Epithelial cell of esophagus (primary cell): Measurements from ENCODE around the gene ADORA1.
A peak's percentile ranks its signal among the peaks of the same experiment; 100 is the strongest.

Source experiments
- DNase-seq: peaks from one replicate; pipeline ENCODE4 v3.0.0; 2010; ENCODE audit warnings: low read depth
- H3K4me3 ChIP-seq: 2 replicates; pipeline ENCODE4 v1.5.1; 2011; ENCODE audit warnings: mild to moderate bottlenecking, low read length, control low read depth
- TF ChIP-seq, protein P1 (sequence below): IDR thresholded peaks from 2 replicates; pipeline ENCODE4 v1.5.1; 2011; ENCODE audit warnings: low read depth, mild to moderate bottlenecking, low read length, control low read depth, inconsistent platforms; ENCODE audit not compliant: insufficient read depth; ENCODE audit errors: missing control alignments

The ADORA1 gene

GRCh38 chr1:203128431-203128715, 847 bp downstream of the ADORA1 start:
- H3K4me3 ChIP-seq, result peak overlapping the region; percentile 33
- TF ChIP-seq, protein P1, sequence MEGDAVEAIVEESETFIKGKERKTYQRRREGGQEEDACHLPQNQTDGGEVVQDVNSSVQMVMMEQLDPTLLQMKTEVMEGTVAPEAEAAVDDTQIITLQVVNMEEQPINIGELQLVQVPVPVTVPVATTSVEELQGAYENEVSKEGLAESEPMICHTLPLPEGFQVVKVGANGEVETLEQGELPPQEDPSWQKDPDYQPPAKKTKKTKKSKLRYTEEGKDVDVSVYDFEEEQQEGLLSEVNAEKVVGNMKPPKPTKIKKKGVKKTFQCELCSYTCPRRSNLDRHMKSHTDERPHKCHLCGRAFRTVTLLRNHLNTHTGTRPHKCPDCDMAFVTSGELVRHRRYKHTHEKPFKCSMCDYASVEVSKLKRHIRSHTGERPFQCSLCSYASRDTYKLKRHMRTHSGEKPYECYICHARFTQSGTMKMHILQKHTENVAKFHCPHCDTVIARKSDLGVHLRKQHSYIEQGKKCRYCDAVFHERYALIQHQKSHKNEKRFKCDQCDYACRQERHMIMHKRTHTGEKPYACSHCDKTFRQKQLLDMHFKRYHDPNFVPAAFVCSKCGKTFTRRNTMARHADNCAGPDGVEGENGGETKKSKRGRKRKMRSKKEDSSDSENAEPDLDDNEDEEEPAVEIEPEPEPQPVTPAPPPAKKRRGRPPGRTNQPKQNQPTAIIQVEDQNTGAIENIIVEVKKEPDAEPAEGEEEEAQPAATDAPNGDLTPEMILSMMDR, result no peak
- DNase-seq, result no peak

GRCh38 chr1:203128716-203129500, 1.4 kb downstream of the ADORA1 start:
- no peak overlapping the region for H3K4me3 ChIP-seq
- TF ChIP-seq, protein P1, result no peak
- DNase-seq, result no peak

- H3K4me3 ChIP-seq, result no peak overlapping the region
- TF ChIP-seq, protein P1, result no peak
- DNase-seq, result no peak
Observed at GRCh38 chr1:203129501-203130231, 2.1 kb downstream of the ADORA1 start.

DNA sequence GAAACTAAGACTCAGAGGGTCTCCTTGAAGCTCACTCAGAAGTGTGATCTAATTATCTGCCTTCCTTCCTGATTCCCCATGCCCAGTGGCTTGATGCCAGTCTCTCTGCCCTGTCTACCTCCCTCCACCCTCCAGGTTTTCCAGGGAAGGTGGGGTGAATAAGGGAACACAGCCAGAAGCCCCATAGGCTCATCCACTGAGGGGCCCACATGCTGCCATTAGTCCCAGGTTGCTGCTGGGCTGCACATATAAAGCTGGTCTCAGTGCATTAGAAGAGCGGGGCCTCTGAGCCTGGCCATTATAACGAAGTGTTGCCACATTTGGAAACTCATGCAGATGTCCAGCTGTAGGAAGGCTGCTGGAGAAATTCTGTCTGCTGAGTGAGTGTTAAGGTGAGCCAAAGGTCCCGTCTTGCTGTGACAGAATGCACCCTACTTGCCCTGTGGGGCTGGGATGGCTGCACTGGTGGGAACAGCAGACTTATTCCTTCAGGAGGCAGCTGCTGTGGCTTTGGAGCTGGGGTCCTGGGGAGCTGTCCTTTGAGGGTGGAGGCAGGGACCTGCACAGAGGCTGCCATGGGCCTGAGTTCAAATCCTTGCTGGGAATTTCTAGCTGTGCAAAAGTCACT, 2.9 kb downstream of the ADORA1 start:
- TF ChIP-seq, protein P1, result no peak
- no peak for DNase-seq
- no peak overlapping the region for H3K4me3 ChIP-seq

DNA sequence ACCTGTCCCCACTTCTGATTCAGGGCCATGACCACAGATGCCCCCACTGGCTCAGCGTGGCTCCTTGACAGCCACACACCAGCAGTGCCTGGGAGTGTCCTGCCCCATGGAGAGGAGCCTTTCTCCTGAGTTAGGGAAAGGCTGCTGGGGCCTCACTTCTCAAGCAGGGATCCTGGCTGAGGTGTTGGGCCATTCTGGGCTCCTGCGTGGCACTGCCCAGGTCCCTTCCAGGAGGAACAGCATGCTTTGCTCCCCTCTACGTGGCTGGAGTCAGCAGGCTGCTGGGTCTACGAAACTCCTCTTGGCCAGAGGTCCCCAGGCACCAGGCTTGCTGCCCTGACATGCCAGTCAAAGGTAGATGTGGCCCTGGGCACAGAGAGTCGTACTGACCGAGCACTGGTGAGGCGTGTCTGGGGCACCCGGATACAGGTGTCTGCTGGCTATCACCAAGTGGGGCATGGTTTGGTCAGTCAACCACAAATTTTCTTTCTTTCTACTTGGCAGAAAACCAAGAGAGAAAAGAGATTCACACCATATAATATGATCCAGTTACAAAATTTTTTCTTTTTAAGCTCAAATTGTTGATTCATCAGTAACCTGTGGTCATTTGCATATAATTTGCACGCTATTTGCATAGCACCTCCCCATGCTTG, 4.1 kb downstream of the ADORA1 start:
- TF ChIP-seq, protein P1, result no peak
- no peak for DNase-seq
- no peak overlapping the region for H3K4me3 ChIP-seq

DNA sequence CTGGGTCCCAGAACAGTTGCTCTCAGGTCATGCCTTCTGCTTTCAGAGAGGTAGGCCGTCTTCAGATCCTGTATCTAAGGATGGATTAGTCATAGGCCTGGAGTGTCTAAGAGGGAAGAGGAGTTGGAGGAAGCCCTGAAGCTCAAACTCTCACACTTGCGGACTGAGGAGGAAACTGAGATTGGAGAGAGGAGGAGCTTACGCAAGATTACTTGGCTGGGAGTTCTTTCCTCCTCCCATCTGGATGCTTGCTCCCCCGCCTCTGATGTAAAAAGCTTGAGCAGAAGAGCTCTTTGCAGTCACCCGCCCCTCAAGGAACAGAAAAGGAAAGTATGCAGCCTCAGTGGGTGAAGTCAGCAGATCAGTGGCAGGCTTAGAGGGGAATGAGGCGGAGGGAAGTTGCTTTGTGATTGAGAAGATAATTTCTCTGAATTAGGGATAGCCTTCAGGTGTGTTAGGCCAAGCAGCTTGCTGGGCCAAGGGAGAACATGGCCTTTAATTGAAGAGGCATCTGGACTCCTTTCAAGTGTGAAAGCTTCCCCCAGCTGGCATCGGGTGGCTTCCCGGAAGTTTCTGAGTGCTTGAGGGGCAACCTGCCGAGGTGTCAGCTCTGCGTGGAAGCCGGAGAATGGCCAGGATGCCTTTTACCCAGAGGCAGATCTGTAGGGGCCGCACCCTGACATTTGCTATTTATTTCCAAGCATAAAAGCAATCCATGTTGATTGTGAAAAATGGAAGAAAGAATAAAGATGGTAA, 6.6 kb downstream of the ADORA1 start:
- peak; percentile 53 for DNase-seq
- TF ChIP-seq, protein P1, result no peak
- no peak overlapping the region for H3K4me3 ChIP-seq
